Common myeloid progenitor, CD34-positive (primary cell): ENCODE results near the gene KHK.

ENCODE experiments used
- CTCF ChIA-PET: fragments of 350-600 bp; sonication (Branson Sonifier 250); formaldehyde crosslinking; loops from one replicate; lab custom pipeline; 2021; ENCODE audit warnings: antibody characterized with exemption; lab: Charles Lee
- POLR2A ChIA-PET: fragments of 350-600 bp; sonication (Branson Sonifier 250); formaldehyde crosslinking; loops from one replicate; lab custom pipeline; 2021; ENCODE audit warnings: antibody characterized with exemption; lab: Charles Lee
- DNase-seq, 3 donors: peaks; one replicate each; pipeline versions ENCODE4 v3.0.0 to v3.0.0-alpha.2; 2013
- H3K27ac ChIP-seq, 2 experiments: 1 replicate in 1 of 2; 2 replicates in 1 of 2; pipeline ENCODE4 v1.7.0; 2013; ENCODE audit warnings: inconsistent platforms in 2 of 2, low read length in 2 of 2, mild to moderate bottlenecking in 2 of 2, low read depth in 1 of 2, moderate library complexity in 1 of 2; ENCODE audit not compliant: severe bottlenecking in 2 of 2, insufficient read depth in 1 of 2, poor library complexity in 1 of 2
- H3K27me3 ChIP-seq, 5 experiments: replicated peaks in 2 of 5; 1 replicate in 3 of 5; 2 replicates in 2 of 5; pipeline versions ENCODE4 v1.6.1 to v1.7.0; 2013; ENCODE audit warnings: low read length in 4 of 5, mild to moderate bottlenecking in 2 of 5, moderate library complexity in 2 of 5, inconsistent platforms in 1 of 5; ENCODE audit not compliant: insufficient read depth in 5 of 5, control insufficient read depth in 4 of 5
- H3K36me3 ChIP-seq, 4 experiments: 1 replicate in 2 of 4; 2 replicates in 2 of 4; pipeline versions ENCODE4 v1.6.1 to v1.7.0; 2013; ENCODE audit warnings: low read length in 3 of 4, control low read depth in 1 of 4, mild to moderate bottlenecking in 1 of 4; ENCODE audit not compliant: control insufficient read depth in 4 of 4, insufficient read depth in 4 of 4
- H3K4me1 ChIP-seq, 4 experiments: 1 replicate in 3 of 4; 2 replicates in 1 of 4; pipeline versions ENCODE4 v1.6.1 to v1.7.1; 2013; ENCODE audit warnings: low read length in 3 of 4, mild to moderate bottlenecking in 3 of 4, control low read depth in 1 of 4, inconsistent platforms in 1 of 4, moderate library complexity in 1 of 4; ENCODE audit not compliant: control insufficient read depth in 4 of 4, insufficient read depth in 4 of 4; ENCODE audit errors: control extremely low read depth in 1 of 4
- H3K4me3 ChIP-seq, 7 experiments: 1 replicate in 4 of 7; 2 replicates in 3 of 7; pipeline versions ENCODE4 v1.5.1 to v1.7.0; 2013; ENCODE audit warnings: mild to moderate bottlenecking in 7 of 7, low read length in 6 of 7, moderate library complexity in 6 of 7, inconsistent platforms in 2 of 7, low read depth in 2 of 7, control low read depth in 1 of 7; ENCODE audit not compliant: insufficient read depth in 4 of 7, control insufficient read depth in 1 of 7; ENCODE audit errors: extremely low read depth in 1 of 7
- H3K9me3 ChIP-seq, 5 experiments: 1 replicate in 4 of 5; 2 replicates in 1 of 5; pipeline versions ENCODE4 v1.6.1 to v1.7.1; 2013; ENCODE audit warnings: low read length in 4 of 5, mild to moderate bottlenecking in 2 of 5, inconsistent platforms in 1 of 5, low read depth in 1 of 5, moderate library complexity in 1 of 5; ENCODE audit not compliant: control insufficient read depth in 4 of 5, insufficient read depth in 2 of 5; ENCODE audit errors: control extremely low read depth in 1 of 5
- WGBS: methylation state at CpG from one replicate; pipeline ENCODE4 v1.1.5; 2013; ENCODE audit not compliant: insufficient coverage; 5-methylcytosine and 5-hydroxymethylcytosine counted together

Gene KHK

DNA sequence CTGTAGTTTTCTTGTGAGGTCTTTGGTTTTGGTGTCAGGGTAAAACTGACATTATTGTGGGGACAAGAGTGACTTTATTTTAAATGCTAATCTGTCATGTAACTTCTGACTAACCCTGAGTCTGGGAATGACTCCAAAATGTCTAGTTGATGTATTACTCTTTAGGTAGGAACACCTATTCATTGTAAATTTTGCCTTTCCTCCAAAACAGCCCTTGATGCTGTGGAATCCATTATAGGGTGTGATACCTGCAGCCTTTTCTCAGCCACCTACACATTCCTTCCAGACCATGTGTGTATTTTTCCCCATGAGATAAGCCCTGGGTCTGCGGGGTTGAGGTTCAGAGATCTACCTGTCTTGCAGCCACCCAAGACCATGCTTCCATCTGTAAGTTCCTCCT, 56.7 kb downstream of the KHK start:
- no peak overlapping the region for H3K4me3 ChIP-seq
- H3K27ac ChIP-seq: no peak overlapping the region
- H3K27me3 ChIP-seq: peaks cover 0 to 2% (median 0%) of the 10 kb centered on the region in 5 experiments
- CTCF ChIA-PET: interaction anchor here (1.4 kb wide), 1 partner anchor 11 kb away, joined by 3 read pairs; no protein-coding TSS in a partner anchor
- no peak for DNase-seq
- no peaks in the 10 kb centered on the region for H3K36me3 ChIP-seq
- H3K4me1 ChIP-seq: no peaks in the 10 kb centered on the region
- POLR2A ChIA-PET: no interaction called here
- no peaks in the 10 kb centered on the region for H3K9me3 ChIP-seq
- WGBS: 100% methylated on average over 1 of the region's 1 CpG

DNA sequence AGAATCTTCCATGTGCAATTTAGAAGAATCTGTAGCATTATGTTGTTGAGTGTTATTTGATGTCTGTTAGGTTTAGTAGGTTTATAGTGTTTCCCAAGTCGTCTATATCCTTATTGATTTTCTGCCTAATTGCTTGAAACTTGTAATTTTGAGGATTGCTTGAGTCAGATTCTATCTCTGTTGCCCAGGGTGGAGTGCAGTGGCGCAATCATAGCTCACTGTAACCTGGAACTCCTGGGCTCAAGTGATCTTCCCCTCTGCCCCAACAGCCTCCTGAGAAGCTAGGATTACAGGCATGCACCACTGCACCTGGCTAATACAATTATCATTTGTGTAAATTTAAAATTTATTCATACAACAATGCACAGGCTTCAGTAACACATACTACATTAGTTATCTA, 59.1 kb downstream of the KHK start:
- H3K4me1 ChIP-seq: no peaks in the 10 kb centered on the region
- 100% methylated on average over 2 of the region's 2 CpGs for whole genome bisulfite sequencing
- no peaks in the 10 kb centered on the region for H3K36me3 ChIP-seq
- peaks cover 0 to 2% (median 0%) of the 10 kb centered on the region in 5 experiments for H3K27me3 ChIP-seq
- POLR2A ChIA-PET: interaction anchor here (1.0 kb wide), 1 partner anchor 9 kb away, joined by 3 read pairs; no protein-coding TSS in a partner anchor
- H3K27ac ChIP-seq: no peak overlapping the region
- no peak for DNase-seq
- H3K9me3 ChIP-seq: no peaks in the 10 kb centered on the region
- CTCF ChIA-PET: interaction anchor here (1.4 to 1.7 kb wide), 4 partner anchors 9 to 46 kb away, joined by 3 to 4 read pairs (median 4); no protein-coding TSS in a partner anchor
- no peak overlapping the region for H3K4me3 ChIP-seq

DNA sequence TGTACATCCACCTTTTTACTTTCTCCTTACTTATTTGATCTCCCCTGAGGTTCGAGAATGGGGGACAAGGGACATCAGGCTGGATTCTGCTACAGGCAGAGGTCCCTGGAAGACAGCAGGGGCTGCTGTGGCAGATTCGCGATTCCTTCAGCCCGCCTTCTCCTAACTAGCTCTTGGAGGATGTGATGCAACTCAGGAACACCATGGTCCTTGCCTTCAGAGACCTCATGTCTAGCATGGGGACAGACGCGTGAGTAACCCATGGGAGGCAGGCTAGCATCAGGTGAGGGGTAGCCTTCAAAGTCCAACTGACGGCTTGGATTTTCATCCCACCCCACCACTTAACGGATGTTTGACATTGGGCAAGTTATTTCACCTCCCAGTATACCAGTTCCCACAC, 61.4 kb downstream of the KHK start:
- CTCF ChIA-PET: interaction anchor here (1.5 kb wide), 1 partner anchor 51 kb away, joined by 5 read pairs; no protein-coding TSS in a partner anchor
- no peak overlapping the region for H3K4me3 ChIP-seq
- H3K36me3 ChIP-seq: no peaks in the 10 kb centered on the region
- no peak for DNase-seq
- POLR2A ChIA-PET: no interaction called here
- H3K27ac ChIP-seq: no peak overlapping the region
- H3K4me1 ChIP-seq: no peaks in the 10 kb centered on the region
- WGBS: 97% methylated on average over 6 of the region's 8 CpGs
- H3K9me3 ChIP-seq: no peaks in the 10 kb centered on the region
- peaks cover 0 to 5% (median 0%) of the 10 kb centered on the region in 5 experiments for H3K27me3 ChIP-seq

DNA sequence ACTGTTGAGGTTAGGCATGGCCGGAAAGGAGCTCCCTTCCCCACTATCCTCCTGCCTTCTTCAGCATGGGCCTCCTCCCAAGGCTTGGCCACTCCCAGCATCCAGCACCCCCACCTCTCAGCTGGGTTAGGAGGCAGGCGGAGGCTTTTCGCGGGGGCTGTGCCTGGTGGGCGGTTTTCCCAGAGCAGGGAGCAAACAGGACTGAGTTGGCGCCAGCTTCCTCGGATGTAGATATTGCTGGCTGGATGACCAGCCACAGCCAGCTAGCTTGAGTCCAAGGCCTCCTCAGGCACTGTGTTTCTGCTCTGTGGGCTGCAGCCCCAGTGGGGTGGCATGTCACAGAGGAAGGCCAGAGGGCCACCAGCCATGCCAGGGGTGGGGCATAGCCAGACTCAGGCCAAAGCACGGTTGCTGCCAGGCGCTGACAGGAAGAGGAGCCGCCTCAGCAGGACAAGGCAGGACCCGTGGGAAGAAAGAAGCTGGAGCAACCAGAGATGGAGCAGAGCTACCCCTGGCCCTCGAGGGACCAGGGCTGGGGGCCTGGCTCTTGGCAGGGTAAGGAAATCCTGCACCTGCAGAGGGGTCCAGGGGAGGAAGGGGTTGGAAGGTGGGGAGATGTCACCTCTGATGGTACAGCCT, 62.3 kb downstream of the KHK start, which contains the start of gene TCF23:
TSS of gene TCF23 (plus strand) at position 204 of the 639 bp plus-strand sequence. CDS start at position 334, 130 bp downstream.
- ChIA-PET POLR2A (no interaction called here), CTCF (interaction anchor here (1.2 to 1.5 kb wide), 2 partner anchors 11 to 52 kb away, joined by 5 read pairs; no protein-coding TSS in a partner anchor)
- WGBS: 95% methylated on average over 12 of the region's 12 CpGs
- Histone ChIP-seq H3K27me3 (peaks cover 0 to 5% (median 0%) of the 10 kb centered on the region in 5 experiments), H3K36me3 (no peaks in the 10 kb centered on the region), H3K9me3 (no peaks in the 10 kb centered on the region), H3K4me3 (no peak within 1 kb of the TSS), H3K27ac (no peak within 1 kb of the TSS), H3K4me1 (no peaks in the 10 kb centered on the region)
- no peak for DNase-seq

DNA sequence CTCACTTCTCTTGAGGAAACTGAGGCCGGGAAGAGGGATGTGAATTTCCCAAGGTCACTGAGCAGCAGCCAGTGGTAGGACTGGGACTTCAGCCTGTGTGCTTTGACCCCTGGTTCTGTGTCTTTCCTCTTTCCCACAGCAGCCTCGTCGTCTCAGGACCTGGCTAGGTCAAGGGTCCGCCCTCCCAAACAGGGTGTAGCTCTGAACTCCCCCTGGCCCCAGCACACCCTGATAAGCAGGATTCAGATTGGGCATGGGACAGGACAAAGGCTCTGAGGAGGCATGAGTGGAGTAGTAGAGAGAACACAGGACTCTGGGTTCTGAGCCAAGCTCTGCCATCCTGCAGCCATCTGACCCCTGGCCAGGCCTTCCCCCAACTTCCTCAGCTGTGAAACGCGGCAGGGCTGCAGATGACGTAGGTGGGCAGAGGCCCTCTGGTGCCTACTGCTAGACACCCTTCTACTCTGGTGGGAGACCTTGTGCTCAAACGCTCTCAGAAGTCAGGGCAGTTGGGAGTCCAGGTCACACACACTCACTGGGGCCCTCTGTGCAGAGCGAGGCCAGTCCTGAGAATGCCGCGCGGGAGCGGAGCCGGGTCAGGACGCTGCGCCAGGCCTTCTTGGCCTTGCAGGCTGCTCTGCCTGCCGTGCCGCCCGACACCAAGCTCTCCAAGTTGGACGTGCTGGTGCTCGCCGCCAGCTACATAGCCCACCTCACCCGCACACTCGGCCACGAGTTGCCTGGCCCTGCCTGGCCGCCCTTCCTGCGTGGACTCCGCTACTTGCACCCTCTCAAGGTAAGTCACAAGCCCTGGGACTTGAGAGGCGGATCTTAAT, 63.2 kb downstream of the KHK start:
- no peak for DNase-seq
- POLR2A ChIA-PET: no interaction called here
- 96% methylated on average over 27 of the region's 29 CpGs for WGBS
- CTCF ChIA-PET: interaction anchor here (1.2 to 1.5 kb wide), 2 partner anchors 11 to 53 kb away, joined by 5 read pairs; no protein-coding TSS in a partner anchor
- Histone ChIP-seq H3K27me3 (peaks cover 0 to 5% (median 0%) of the 10 kb centered on the region in 5 experiments), H3K9me3 (no peaks in the 10 kb centered on the region), H3K4me3 (no peak overlapping the region), H3K27ac (no peak overlapping the region), H3K4me1 (no peaks in the 10 kb centered on the region), H3K36me3 (no peaks in the 10 kb centered on the region)
